T-helper 17 cell (primary cell): ENCODE data around the gene CHMP6. TPM values are rescaled to one million over a fixed set of nuclear protein-coding genes. Genes with fewer than 3 reads are reported as not detected.

Experiments
- ATAC-seq: fragments of 150-1000 bp; cut with Tn5 transposase; 2 replicates; pipeline ENCODE4 v1.10.0; 2021; ENCODE audit warnings: mild to moderate bottlenecking, moderate library complexity
- DNase-seq, 3 donors: peaks; one replicate each; pipeline versions ENCODE4 v3.0.0 to v3.0.0-alpha.2; 2020 to 2021
- H3K9me3 ChIP-seq: one replicate; pipeline ENCODE4 v1.7.0; 2013; ENCODE audit warnings: low read length, mild to moderate bottlenecking; ENCODE audit not compliant: control insufficient read depth, poor library complexity, severe bottlenecking
- H3K27ac Mint-ChIP-seq: one replicate; pipeline ENCODE4 v1.8.0; 2022; ENCODE audit warnings: mild to moderate bottlenecking, moderate library complexity, mixed read lengths
- H3K27me3 Mint-ChIP-seq: one replicate; pipeline ENCODE4 v1.8.0; 2022; ENCODE audit warnings: mixed read lengths
- H3K36me3 Mint-ChIP-seq: one replicate; pipeline ENCODE4 v1.8.0; 2022; ENCODE audit warnings: low read depth, mixed read lengths
- H3K4me1 Mint-ChIP-seq: one replicate; pipeline ENCODE4 v1.8.0; 2022; ENCODE audit warnings: mild to moderate bottlenecking, mixed read lengths
- H3K4me3 Mint-ChIP-seq: one replicate; pipeline ENCODE4 v1.8.0; 2022; ENCODE audit warnings: mild to moderate bottlenecking, moderate library complexity, mixed read lengths
- total RNA-seq, 4 donors: library from RNA in 2 of 4; stranded (reverse) in 2 of 4; gene quantifications; one replicate each; pipeline ENCODE4 v1.2.3 and lab custom pipeline; 2022 to 2026

Gene CHMP6
- total RNA-seq, 2 donors from 2014 or later: 21.0 to 25.6 TPM

DNA sequence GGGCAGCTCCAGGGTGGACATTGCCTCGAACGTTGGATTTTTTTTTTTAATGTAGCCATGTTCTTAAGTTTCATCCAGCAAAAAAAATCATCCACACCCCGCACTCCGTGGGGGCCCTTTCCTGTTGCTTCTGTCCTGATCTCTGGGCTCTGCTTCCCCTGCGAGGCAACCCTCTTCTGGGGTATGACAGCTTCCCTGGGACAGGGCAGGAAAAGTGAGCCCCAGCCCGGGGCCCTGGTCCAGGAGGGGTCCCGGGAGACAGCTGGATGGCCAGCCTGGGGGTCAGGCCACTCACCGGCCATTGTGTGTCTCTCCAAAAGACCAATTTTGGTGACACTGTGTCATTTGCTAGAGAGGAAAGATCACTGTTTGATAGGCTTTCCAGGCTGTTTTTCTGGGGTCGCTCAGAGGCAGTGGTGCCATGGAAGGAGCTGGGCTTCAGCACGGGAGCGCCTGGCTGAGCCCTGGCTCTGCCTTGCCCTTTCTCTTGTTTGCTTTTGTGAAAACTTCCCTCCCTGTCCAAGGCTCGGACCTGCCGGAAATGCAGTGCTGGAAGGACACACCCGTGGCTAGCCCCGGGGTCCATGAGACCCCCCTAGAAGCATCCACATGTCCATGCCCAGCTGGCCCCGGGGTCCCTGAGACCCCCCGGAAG lies 41.0 kb upstream of the CHMP6 start:
- Mint-ChIP-seq H3K27me3 (no peaks in the 10 kb centered on the region), H3K4me3 (no peak overlapping the region)

DNA sequence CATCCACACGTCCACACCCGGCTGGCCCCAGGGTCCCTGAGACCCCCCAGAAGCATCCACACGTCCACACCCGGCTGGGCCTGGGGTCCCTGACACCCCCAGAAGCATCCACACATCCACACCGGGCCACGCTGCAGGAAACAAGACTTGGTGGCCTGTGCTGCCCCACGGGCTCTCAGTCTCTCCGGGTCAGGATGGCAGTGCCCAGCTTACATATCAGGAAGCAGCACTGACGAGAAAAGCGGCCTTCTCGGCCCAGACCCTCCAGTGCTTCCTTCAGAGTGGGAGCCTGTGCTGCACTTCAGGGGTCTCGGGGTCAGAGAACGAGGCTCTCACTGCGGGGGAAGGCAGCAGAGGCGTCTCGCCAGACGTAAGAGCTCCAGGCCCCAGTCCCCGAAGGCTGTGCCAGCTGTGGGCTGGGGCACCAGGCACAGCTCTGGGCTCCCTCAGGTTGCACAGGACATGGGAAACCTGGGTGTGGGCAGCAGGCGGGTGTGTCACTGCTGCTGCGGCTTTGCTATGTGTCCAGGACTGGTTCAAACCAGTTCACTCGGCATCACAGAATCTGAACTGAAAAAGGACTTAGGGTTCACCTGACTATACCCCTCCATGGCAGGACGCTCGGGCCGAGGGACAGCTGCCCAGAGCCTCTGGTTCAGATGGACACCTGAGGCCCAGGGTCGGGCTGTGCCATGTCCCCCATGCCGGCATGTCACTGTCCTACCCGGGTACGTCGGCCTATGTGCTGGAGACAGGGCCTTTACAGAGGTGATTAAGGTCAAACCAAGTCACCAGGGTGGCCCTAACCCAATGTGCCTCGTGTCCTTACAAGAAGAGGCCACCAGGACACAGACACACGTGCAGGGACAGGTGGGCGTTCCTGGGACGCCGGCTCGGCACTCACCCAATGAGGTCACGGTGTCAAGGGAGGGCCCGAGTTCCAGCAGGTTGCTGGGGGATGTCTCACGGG lies 40.2 kb upstream of the CHMP6 start:
- ATAC-seq (no peak), DNase-seq (peak in 1 of 3 donors; percentile 3)
- Mint-ChIP-seq H3K4me3 (no peak overlapping the region), H3K36me3 (peaks cover 5% of the 10 kb centered on the region), H3K27me3 (no peaks in the 10 kb centered on the region), H3K27ac (peak overlapping the region; percentile 1), H3K4me1 (peaks cover 2% of the 10 kb centered on the region)
- no peaks in the 10 kb centered on the region for H3K9me3 ChIP-seq

More for the DNA sequence above, 41.0 kb upstream of the CHMP6 start:
- Mint-ChIP-seq H3K36me3 (peaks cover 7% of the 10 kb centered on the region), H3K4me1 (peaks cover 2% of the 10 kb centered on the region), H3K27ac (no peak overlapping the region)
- DNase-seq (peak in 1 of 3 donors; percentile 1), ATAC-seq (no peak)
- no peaks in the 10 kb centered on the region for H3K9me3 ChIP-seq

DNA sequence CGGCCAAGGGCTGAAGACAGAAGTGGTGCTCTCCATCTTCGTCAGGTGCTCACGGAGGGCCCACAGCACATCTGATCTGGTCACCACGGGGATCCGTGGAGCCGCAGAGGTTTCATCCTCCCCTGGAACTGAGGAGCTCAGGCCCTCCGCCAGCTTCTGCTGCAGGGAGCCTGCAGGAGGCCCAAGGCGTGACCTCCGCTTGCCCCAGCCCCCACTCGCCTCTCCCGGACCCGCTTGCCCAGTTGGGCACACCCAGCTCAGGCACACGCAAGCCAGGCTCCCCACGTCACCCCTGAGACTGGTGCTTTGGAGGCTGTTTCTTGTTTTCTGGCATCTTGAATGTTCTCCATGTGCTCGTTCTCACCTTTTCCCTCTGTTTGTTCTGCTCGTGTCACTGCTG lies 39.4 kb upstream of the CHMP6 start:
- ATAC-seq (no peak), DNase-seq (no peak)
- no peaks in the 10 kb centered on the region for H3K9me3 ChIP-seq
- Mint-ChIP-seq H3K27me3 (no peaks in the 10 kb centered on the region), H3K4me3 (no peak overlapping the region), H3K27ac (peak overlapping the region; percentile 1), H3K4me1 (no peaks in the 10 kb centered on the region), H3K36me3 (no peaks in the 10 kb centered on the region)

DNA sequence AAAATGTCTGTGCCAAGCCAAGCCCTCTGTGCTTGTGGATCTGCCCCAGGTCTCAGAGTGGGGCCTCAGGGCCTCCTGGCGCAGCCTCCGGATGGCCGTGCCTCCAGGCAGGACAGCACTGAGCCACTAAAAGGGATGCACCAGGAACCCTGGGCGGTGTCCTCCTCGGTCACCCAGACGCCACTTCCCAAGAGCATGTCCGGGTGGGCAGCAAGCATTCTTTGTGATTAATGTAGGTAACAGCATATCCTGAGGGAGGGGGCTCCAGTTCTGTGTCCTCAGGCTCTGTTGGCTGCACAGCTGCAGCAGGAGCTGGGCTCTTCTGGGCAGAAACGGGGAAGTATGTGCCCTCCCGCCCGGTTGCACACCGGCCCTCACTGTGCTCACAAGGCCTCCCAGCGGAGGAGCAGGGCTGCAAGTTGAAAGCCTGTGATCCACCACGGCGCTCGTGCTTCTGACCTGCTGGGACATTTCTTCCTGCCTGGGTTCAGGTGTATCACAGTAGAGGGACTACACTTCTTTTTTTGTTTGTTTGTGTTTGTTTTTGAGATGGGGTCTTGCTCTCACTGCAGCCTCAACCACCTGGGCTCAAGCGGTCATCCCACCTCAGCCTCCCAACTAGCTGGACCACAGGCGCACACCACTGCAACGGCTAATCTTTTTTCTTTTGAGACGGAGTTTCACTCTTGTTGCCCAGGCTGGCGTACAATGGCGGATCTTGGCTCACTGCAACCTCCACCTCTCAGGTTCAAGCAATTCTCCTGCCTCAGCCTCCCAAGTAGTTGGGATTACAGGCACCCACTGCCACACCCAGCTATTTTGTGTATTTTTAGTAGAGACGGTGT lies 37.9 kb upstream of the CHMP6 start:
- no peak overlapping the region for H3K4me3 Mint-ChIP-seq
- no peaks in the 10 kb centered on the region for H3K4me1 Mint-ChIP-seq
- H3K9me3 ChIP-seq: no peaks in the 10 kb centered on the region
- DNase-seq (no peak), ATAC-seq (no peak)
- no peaks in the 10 kb centered on the region for H3K27me3 Mint-ChIP-seq
- H3K27ac Mint-ChIP-seq: no peak overlapping the region
- no peaks in the 10 kb centered on the region for H3K36me3 Mint-ChIP-seq

DNA sequence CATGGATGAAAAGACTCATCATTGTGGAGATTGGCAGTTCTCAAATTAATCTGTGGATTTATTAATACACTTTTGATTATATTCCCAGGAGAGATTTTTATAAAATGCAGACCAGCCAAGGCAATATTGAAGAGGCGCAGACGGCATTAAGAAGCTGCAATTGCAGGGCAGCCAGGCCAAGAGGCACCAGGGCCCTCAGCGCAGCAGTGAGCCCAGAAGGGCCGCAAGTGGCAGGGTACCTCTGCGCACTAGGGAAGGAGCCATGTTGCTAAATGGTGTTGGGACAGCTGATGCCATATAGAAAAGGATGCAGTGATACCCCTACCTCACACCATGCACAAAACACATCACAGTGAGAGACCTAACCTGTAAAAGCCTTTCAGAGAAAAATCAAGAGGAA lies 36.6 kb upstream of the CHMP6 start:
- Mint-ChIP-seq H3K36me3 (no peaks in the 10 kb centered on the region), H3K4me3 (no peak overlapping the region), H3K27me3 (no peaks in the 10 kb centered on the region), H3K27ac (peak overlapping the region; percentile 74), H3K4me1 (no peaks in the 10 kb centered on the region)
- ATAC-seq (no peak), DNase-seq (no peak)
- no peaks in the 10 kb centered on the region for H3K9me3 ChIP-seq

DNA sequence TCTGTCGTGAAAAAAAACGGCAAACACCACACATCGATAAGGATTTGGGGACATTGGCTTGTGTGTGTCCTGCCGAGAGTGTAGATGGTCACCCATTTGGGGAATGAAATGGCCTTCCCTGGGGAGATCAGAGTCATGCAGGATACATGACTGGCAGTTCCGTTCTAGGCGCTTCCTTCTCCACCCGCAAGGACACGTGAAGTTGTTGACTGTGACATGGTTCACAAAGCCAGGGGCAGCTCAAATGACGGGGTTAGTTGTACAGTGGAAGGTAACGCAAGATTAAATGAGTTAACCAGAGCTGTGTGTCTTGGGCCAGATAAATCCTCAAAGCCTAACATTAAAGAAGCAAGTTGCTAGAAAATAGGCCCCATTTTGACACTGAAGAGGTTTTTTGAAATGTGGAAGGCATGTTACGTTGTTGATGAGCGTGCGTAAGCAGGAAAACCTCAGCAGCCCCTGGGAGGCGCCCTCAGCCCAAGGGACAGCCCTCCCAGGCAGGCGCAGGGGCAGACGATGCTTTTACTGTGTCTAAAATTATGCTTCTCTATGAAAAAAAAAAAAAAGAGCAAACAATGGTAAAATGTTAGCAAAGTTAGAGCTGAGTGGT lies 35.9 kb upstream of the CHMP6 start:
- H3K9me3 ChIP-seq: no peaks in the 10 kb centered on the region
- Mint-ChIP-seq H3K4me1 (no peaks in the 10 kb centered on the region), H3K4me3 (no peak overlapping the region), H3K27ac (peak overlapping the region; percentile 74), H3K27me3 (no peaks in the 10 kb centered on the region), H3K36me3 (no peaks in the 10 kb centered on the region)
- ATAC-seq (no peak), DNase-seq (peak in 1 of 3 donors; percentile 4)

DNA sequence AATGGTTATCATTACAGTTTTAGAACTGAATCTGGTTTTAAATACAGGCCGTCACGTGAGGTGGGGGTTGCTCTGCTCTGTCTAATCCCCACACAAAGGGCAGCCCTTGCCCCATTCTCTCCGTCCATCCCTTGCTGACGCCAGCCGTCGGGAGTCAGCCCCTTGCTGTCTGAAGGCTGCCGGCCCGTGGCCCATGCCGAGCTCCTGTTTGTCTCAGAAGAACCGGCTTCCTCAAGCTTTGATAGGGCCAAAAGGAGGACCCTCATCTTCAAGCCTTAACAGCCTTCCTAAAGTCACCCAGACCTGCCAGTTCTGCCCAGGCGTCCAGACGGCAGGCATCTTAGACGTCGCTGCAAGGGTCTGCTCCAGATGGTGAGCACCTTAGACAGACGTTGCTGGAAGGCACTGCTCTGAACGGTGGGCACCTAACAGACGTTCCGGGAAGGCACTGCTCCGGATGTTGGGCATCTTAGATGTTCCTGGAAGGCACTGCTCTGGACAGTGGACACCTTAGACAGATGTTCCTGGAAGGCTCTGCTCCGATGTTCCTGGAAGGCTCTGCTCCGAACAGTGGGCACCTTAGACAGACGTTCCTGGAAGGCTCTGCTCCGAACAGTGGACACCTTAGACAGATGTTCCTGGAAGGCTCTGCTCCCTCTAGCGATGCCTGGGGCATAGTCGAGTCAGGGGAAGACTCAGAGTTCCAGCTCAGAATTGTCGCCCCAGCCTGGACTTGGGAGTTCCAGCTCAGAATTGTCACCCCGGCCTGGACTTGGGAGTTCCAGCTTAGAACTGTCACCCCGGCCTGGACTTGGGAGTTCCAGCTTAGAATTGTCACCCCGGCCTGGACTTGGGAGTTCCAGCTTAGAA lies 35.1 kb upstream of the CHMP6 start:
- DNase-seq (peak in 1 of 3 donors; percentile 3), ATAC-seq (no peak)
- no peaks in the 10 kb centered on the region for H3K9me3 ChIP-seq
- H3K4me3 Mint-ChIP-seq: no peak overlapping the region
- no peaks in the 10 kb centered on the region for H3K27me3 Mint-ChIP-seq
- H3K4me1 Mint-ChIP-seq: no peaks in the 10 kb centered on the region
- H3K27ac Mint-ChIP-seq: peak overlapping the region; percentile 74
- no peaks in the 10 kb centered on the region for H3K36me3 Mint-ChIP-seq

DNA sequence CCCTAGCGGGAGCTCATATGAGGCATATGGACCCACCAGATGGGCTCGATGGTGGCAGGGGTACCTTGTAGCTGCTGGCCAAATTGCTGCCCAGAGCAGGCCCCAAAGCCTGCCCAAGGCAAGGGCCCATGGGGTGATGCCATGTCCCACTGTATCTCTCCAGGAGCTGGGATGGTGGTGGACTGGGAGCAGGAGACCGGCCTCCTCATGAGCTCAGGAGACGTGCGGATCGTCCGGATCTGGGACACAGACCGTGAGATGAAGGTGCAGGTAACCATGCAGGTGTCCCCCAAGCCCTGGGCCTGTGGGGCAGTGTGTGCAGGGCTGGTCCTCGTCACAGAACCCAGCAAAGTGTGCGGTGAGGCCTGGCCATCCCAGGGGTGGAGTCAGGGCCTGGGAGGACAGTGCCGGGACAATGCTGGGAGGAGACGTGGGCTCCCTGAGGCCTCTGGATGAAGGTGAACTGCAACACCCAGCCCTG lies 34.1 kb upstream of the CHMP6 start:
- H3K4me1 Mint-ChIP-seq: no peaks in the 10 kb centered on the region
- H3K36me3 Mint-ChIP-seq: no peaks in the 10 kb centered on the region
- H3K4me3 Mint-ChIP-seq: no peak overlapping the region
- no peaks in the 10 kb centered on the region for H3K27me3 Mint-ChIP-seq
- H3K9me3 ChIP-seq: no peaks in the 10 kb centered on the region
- DNase-seq: peak in 1 of 3 donors; percentile 5
- no peak for ATAC-seq
- H3K27ac Mint-ChIP-seq: no peak overlapping the region

DNA sequence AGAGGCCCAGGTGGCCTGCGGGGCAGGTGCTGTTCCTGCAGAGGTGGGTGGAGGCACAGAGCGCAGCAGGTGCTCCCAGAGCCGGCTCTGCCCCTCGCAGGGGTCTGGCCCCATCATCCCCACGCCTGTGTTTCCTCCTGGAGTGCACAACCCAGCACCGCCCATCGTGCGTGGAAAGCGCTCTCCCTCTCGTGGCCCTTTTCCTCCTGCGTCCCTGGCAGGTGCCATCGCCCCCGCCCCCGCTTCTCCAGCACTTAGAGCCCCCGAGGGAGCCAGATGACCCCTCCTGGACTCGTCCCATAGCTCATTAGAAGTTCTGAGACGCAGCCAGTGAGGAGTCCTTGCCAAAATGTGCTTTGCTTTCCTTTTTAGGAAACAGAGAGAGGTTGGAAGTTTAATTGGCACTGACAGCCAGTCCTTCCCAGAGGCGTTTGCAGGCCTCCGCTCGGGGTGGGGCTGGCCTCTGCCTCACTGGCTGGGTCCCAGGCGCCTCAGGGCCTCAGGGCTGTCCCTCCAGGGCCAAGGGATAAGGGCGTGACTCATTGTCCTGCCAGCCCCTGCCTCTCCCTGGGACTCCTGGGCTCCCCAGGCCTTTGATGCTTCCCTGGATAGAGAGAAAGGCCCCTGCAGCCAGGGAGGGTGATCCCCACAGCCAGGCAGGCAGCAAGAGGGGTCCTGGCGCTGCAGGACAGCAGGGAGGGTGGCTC lies 32.2 kb upstream of the CHMP6 start:
- DNase-seq (no peak), ATAC-seq (no peak)
- no peak overlapping the region for H3K4me3 Mint-ChIP-seq
- no peak overlapping the region for H3K27ac Mint-ChIP-seq
- H3K9me3 ChIP-seq: no peaks in the 10 kb centered on the region
- no peaks in the 10 kb centered on the region for H3K27me3 Mint-ChIP-seq
- no peaks in the 10 kb centered on the region for H3K4me1 Mint-ChIP-seq
- H3K36me3 Mint-ChIP-seq: no peaks in the 10 kb centered on the region

DNA sequence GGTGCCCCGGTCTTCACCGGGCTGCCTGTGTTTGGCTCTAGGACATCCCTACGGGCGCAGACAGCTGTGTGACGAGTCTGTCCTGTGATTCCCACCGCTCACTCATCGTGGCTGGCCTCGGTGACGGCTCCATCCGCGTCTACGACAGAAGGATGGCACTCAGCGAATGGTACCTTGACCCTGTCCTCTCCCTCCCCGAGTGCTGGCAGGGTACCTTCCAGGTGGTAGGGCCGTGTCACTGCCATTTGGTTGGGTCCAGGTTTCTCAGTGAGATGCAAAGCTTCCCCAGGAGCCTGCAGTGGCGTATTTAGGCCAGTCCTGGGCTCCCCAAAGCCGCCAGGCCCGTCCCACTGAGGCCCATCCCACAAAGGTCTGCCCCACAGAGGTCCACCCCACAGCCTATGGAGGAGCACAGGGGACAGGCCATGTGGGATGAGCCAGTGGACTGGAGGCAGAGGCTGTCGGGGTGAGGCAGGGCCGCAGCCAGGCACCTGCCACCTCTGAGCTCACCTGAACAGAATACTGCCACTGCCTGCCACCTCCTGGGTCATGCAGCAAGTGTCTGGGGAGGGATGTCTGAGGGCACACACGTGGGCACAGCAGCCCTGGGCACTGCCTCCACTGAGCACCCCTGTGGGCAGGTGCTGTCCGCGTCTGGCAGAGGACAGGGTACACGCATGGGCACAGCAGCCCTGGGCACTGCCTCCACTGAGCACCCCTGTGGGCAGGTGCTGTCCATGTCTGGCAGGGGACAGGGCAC lies 31.4 kb upstream of the CHMP6 start:
- ATAC-seq (no peak), DNase-seq (no peak)
- no peak overlapping the region for H3K27ac Mint-ChIP-seq
- H3K4me3 Mint-ChIP-seq: no peak overlapping the region
- no peaks in the 10 kb centered on the region for H3K27me3 Mint-ChIP-seq
- H3K36me3 Mint-ChIP-seq: no peaks in the 10 kb centered on the region
- H3K4me1 Mint-ChIP-seq: no peaks in the 10 kb centered on the region
- no peaks in the 10 kb centered on the region for H3K9me3 ChIP-seq

DNA sequence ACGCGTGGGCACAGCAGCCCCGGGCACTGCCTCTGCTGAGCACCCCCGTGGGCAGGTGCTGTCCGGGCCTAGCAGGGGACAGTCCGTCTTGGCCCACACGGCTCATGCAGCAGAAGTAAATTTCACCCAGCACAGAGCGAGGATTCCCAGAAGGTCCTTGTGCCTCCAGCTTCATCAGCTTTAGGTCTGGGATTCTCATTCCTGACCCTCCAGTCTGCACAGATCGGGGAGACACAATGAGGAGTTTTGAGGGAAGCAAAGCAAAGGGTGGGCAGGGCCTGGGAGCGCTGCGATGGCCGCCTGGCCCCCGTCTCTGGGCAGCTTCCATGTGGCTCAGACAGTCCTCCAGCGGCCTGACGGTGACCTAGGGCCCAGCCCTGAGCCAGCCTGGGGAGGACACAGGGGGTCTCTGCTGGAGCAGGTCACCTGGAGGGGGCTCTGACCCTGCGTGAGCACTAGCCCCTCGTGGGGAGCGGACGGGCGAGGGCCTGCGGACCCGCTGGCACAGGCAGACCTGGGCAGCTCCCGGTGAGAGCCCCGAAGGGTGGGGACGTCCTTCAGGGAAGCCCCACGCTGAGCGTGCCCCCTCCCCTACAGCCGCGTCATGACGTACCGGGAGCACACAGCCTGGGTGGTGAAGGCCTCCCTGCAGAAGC lies 30.7 kb upstream of the CHMP6 start:
- no peaks in the 10 kb centered on the region for H3K9me3 ChIP-seq
- H3K36me3 Mint-ChIP-seq: peaks cover 2% of the 10 kb centered on the region
- H3K27me3 Mint-ChIP-seq: no peaks in the 10 kb centered on the region
- no peaks in the 10 kb centered on the region for H3K4me1 Mint-ChIP-seq
- H3K4me3 Mint-ChIP-seq: no peak overlapping the region
- DNase-seq: no peak
- H3K27ac Mint-ChIP-seq: no peak overlapping the region
- ATAC-seq: no peak
